Hepatocyte (in vitro differentiated cells): ENCODE results near the gene ADAMTS2. TPM values are rescaled to one million over a fixed set of nuclear protein-coding genes. Genes with fewer than 3 reads are reported as not detected.

ENCODE experiments used
- DNase-seq: peaks from one replicate; pipeline ENCODE4 v3.0.0-alpha.2; 2016; ENCODE audit warnings: low spot score
- H2AFZ ChIP-seq: fragments of 200-600 bp; sonication (generic); 2 replicates; pipeline ENCODE4 v1.6.0; 2016; ENCODE audit warnings: antibody characterized with exemption, mild to moderate bottlenecking
- H3K27ac ChIP-seq: fragments of 200-600 bp; sonication (generic); 2 replicates; pipeline ENCODE4 v1.5.1; 2016; ENCODE audit warnings: mild to moderate bottlenecking
- H3K27me3 ChIP-seq: fragments of 200-600 bp; sonication (generic); 2 replicates; pipeline ENCODE4 v1.6.1; 2016
- H3K36me3 ChIP-seq: fragments of 200-600 bp; sonication (generic); replicated peaks from 2 replicates; pipeline ENCODE4 v1.5.1; 2016; ENCODE audit warnings: low read depth; ENCODE audit not compliant: insufficient read depth
- H3K4me1 ChIP-seq: fragments of 200-600 bp; sonication (generic); 2 replicates; pipeline ENCODE4 v1.5.1; 2016; ENCODE audit warnings: mild to moderate bottlenecking, moderate library complexity; ENCODE audit not compliant: insufficient read depth
- H3K4me2 ChIP-seq: fragments of 200-600 bp; sonication (generic); 2 replicates; pipeline ENCODE4 v1.6.0; 2016
- H3K4me3 ChIP-seq: fragments of 200-600 bp; sonication (generic); 2 replicates; pipeline ENCODE4 v1.5.1; 2016; ENCODE audit warnings: mild to moderate bottlenecking
- H3K79me2 ChIP-seq: fragments of 200-600 bp; sonication (generic); 2 replicates; pipeline ENCODE4 v1.6.0; 2017; ENCODE audit warnings: mild to moderate bottlenecking
- H3K9me2 ChIP-seq: fragments of 200-600 bp; sonication (generic); replicated peaks from 2 replicates; pipeline ENCODE4 v1.6.0; 2017; ENCODE audit warnings: mild to moderate bottlenecking; ENCODE audit not compliant: insufficient read depth
- H3K9me3 ChIP-seq: fragments of 200-600 bp; sonication (generic); 2 replicates; pipeline ENCODE4 v1.5.1; 2016; ENCODE audit warnings: low read depth, mild to moderate bottlenecking
- H4K20me1 ChIP-seq: fragments of 200-600 bp; sonication (generic); 2 replicates; pipeline ENCODE4 v1.6.0; 2016; ENCODE audit warnings: mild to moderate bottlenecking; ENCODE audit not compliant: insufficient read depth, poor library complexity, severe bottlenecking
- EZH2 ChIP-seq: fragments of 200-600 bp; sonication (generic); IDR thresholded peaks from 2 replicates; pipeline ENCODE4 v1.6.1; 2016; ENCODE audit warnings: antibody characterized with exemption, mild to moderate bottlenecking, borderline replicate concordance
- EZH2phosphoT487 ChIP-seq: fragments of 200-600 bp; sonication (generic); IDR thresholded peaks from one replicate; pipeline ENCODE4 v1.6.1; 2018; ENCODE audit warnings: antibody characterized with exemption, mild to moderate bottlenecking, low read depth, moderate library complexity; ENCODE audit not compliant: unreplicated experiment, severe bottlenecking
- WGBS: methylation state at CpG from one replicate; pipeline ENCODE4 v1.1.6; 2016; ENCODE audit warnings: low lambda C conversion rate; ENCODE audit errors: missing lambda C conversion rate; 5-methylcytosine and 5-hydroxymethylcytosine counted together
- polyA plus RNA-seq: library from polyadenylated mRNA; unstranded; fragments of >200 nt; fragmentation: Nextera tagmentation; extraction: Ambion mirVana; gene quantifications from 2 replicates; pipeline ENCODE4 v1.2.1, GENCODE V29; 2016
- total RNA-seq: library from RNA; depleted of rRNA; stranded (reverse); fragments of >200 nt; gene quantifications from 2 replicates; pipeline ENCODE4 v1.2.3, GENCODE V29; 2014
- TF ChIP-seq, protein P1 (sequence below): fragments of 200-600 bp; sonication (generic); IDR thresholded peaks from 2 replicates; pipeline ENCODE4 v1.5.1; 2016; ENCODE audit warnings: antibody characterized with exemption, mild to moderate bottlenecking; ENCODE audit not compliant: poor library complexity

The ADAMTS2 gene
- total and polyA plus RNA-seq, 2 experiments from 2014 or later = 55.4 to 78.8 TPM

DNA sequence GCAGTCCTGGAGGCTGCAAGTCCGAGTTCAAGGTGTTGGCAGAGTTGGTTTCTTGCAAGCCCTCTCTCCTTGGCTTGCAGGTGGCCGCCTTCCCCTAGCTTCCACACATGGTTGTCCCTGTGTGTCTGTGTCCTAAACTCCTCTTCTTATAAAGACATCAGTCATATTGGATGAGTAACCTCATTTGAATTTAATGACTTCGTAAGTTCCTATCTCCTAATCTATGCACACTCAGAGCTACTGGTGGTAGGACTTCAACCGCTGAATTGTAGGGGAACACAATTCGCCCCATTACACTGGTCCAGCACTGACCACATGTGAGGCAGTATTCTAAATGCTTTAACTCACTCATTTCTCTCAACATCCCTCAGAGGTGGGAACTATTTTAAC is 25.9 kb upstream of the ADAMTS2 start:
- Histone ChIP-seq H3K4me2 (no peak overlapping the region), H3K9me2 (no peaks in the 10 kb centered on the region), H3K27ac (no peak overlapping the region), H4K20me1 (no peaks in the 10 kb centered on the region), H3K4me3 (no peak overlapping the region), H3K79me2 (no peaks in the 10 kb centered on the region), H3K9me3 (no peaks in the 10 kb centered on the region), H3K27me3 (no peaks in the 10 kb centered on the region), H2AFZ (no peak overlapping the region), H3K4me1 (no peaks in the 10 kb centered on the region), H3K36me3 (no peaks in the 10 kb centered on the region)
- TF ChIP-seq EZH2 (no peak), EZH2phosphoT487 (no peak)
- TF ChIP-seq, protein P1, sequence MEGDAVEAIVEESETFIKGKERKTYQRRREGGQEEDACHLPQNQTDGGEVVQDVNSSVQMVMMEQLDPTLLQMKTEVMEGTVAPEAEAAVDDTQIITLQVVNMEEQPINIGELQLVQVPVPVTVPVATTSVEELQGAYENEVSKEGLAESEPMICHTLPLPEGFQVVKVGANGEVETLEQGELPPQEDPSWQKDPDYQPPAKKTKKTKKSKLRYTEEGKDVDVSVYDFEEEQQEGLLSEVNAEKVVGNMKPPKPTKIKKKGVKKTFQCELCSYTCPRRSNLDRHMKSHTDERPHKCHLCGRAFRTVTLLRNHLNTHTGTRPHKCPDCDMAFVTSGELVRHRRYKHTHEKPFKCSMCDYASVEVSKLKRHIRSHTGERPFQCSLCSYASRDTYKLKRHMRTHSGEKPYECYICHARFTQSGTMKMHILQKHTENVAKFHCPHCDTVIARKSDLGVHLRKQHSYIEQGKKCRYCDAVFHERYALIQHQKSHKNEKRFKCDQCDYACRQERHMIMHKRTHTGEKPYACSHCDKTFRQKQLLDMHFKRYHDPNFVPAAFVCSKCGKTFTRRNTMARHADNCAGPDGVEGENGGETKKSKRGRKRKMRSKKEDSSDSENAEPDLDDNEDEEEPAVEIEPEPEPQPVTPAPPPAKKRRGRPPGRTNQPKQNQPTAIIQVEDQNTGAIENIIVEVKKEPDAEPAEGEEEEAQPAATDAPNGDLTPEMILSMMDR = no peak
- no peak for DNase-seq
- 85% methylated on average over 5 of the region's 5 CpGs for WGBS

DNA sequence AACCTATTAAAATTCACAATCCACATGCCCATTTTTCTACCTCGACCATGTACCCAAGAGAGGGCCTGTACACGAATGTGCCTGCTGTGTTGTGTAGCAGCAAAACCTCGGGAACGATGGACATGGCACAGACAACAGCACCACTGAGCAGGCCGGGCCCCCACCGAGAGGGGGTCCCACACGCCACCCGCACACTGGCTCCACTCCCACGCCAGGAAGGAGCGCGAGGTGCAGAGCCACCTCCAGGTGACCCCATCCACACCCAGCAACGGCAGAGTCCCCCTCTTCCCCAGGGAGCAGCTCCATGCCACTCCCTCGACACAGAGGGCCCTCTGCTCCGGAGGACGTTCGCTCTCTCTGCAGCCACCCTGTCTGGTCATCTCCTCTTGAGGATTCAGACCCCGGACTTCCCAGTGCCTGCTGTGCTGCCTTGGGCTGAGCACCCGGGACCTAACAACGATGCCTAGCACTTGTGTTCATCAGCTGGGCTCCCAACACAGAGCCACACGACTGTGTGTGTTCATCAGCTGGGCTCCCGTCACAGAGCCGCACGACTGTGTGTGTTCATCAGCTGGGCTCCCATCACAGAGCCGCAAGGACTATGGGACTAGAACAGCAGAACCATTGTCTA is 25.3 kb upstream of the ADAMTS2 start:
- WGBS = 87% methylated on average over 24 of the region's 24 CpGs
- Histone ChIP-seq H3K4me1 (no peaks in the 10 kb centered on the region), H3K27me3 (no peaks in the 10 kb centered on the region), H3K4me2 (no peak overlapping the region), H3K9me2 (no peaks in the 10 kb centered on the region), H3K36me3 (no peaks in the 10 kb centered on the region), H3K79me2 (no peaks in the 10 kb centered on the region), H3K27ac (no peak overlapping the region), H2AFZ (no peak overlapping the region), H4K20me1 (no peaks in the 10 kb centered on the region), H3K9me3 (no peaks in the 10 kb centered on the region), H3K4me3 (no peak overlapping the region)
- TF ChIP-seq, protein P1 = no peak
- no peak for TF ChIP-seq EZH2phosphoT487
- TF ChIP-seq EZH2 = no peak
- DNase-seq = no peak

DNA sequence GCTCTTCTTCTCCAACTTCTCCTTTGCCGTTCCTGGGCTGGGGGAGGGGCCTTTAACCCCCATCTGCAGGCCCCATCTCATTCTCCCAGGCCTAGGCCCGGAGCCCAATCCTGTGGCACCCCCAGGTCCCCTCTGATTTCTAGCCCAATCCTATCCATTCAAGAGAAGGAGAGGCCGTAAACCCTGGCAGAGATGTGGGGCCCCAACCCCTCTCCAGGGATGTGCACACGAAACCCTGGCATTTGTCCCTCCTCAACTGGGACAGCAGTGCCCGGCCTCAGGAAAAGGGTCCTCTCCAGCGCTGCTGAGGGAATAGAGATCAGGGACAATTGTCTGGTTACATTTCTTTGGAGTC is 24.2 kb upstream of the ADAMTS2 start:
- TF ChIP-seq, protein P1 = no peak
- WGBS = 85% methylated on average over 6 of the region's 6 CpGs
- H4K20me1 ChIP-seq = no peaks in the 10 kb centered on the region
- no peak overlapping the region for H3K27ac ChIP-seq
- H3K9me2 ChIP-seq = no peaks in the 10 kb centered on the region
- H3K4me2 ChIP-seq = no peak overlapping the region
- no peak for DNase-seq
- H2AFZ ChIP-seq = no peak overlapping the region
- H3K9me3 ChIP-seq = no peaks in the 10 kb centered on the region
- no peak overlapping the region for H3K4me3 ChIP-seq
- no peaks in the 10 kb centered on the region for H3K4me1 ChIP-seq
- H3K36me3 ChIP-seq = no peaks in the 10 kb centered on the region
- H3K79me2 ChIP-seq = no peaks in the 10 kb centered on the region
- H3K27me3 ChIP-seq = no peaks in the 10 kb centered on the region
